ENCODE data around the gene SLC24A3.
A peak's percentile ranks its signal among the peaks of the same experiment; 100 is the strongest.

Gene SLC24A3

GRCh38 chr20:19735446-19735845 is 523.0 kb downstream of the SLC24A3 start:
- Histone ChIP-seq H3K9ac (ENCODE audit: low read length) (no peak overlapping the region), H3K27me3 (ENCODE audit: insufficient read depth, low read length, poor library complexity) (no peaks in the 10 kb centered on the region), H3K4ac (ENCODE audit: low read depth, low read length) (no peak overlapping the region), H3K4me2 (ENCODE audit: low read length) (no peak overlapping the region), H3K36me3 (ENCODE audit: control insufficient read depth, insufficient read depth, low read length) (no peaks in the 10 kb centered on the region), H3K23ac (ENCODE audit: low read length) (no peak overlapping the region), H2BK5ac (ENCODE audit: low read length) (no peak overlapping the region), H3K4me1 (ENCODE audit: control insufficient read depth, low read depth, low read length) (peaks cover 3% of the 10 kb centered on the region), H3K79me1 (ENCODE audit: low read length) (no peaks in the 10 kb centered on the region), H3K79me2 (ENCODE audit: control insufficient read depth, insufficient read depth, low read length) (no peaks in the 10 kb centered on the region), H3K4me3 (ENCODE audit: low read length) (no peak overlapping the region), H4K8ac (ENCODE audit: low read depth, low read length) (no peak overlapping the region), H3K27ac (ENCODE audit: low read depth, low read length) (no peak overlapping the region), H2BK120ac (ENCODE audit: low read depth, low read length) (no peak overlapping the region), H2BK15ac (replicated peaks; ENCODE audit: low read depth) (no peak overlapping the region), H4K5ac (ENCODE audit: low read length) (no peak overlapping the region), H2AK5ac (ENCODE audit: low read length) (no peak overlapping the region), H3K18ac (ENCODE audit: low read length) (peak overlapping the region; percentile 43), H3K56ac (ENCODE audit: low read length) (no peak overlapping the region)
- WGBS (ENCODE audit: extremely low coverage, insufficient coverage, low lambda C conversion rate) = no CpG with 5 or more reads among the region's 6 CpGs
- peak; percentile 73 for DNase-seq

GRCh38 chr20:19737025-19737424 is 524.6 kb downstream of the SLC24A3 start:
- Histone ChIP-seq H3K79me1 (ENCODE audit: low read length) (no peaks in the 10 kb centered on the region), H3K9ac (ENCODE audit: low read length) (no peak overlapping the region), H2AK5ac (ENCODE audit: low read length) (no peak overlapping the region), H3K4me2 (ENCODE audit: low read length) (no peak overlapping the region), H3K4me1 (ENCODE audit: control insufficient read depth, low read depth, low read length) (peaks cover 3% of the 10 kb centered on the region), H3K23ac (ENCODE audit: low read length) (no peak overlapping the region), H2BK120ac (ENCODE audit: low read depth, low read length) (no peak overlapping the region), H3K36me3 (ENCODE audit: control insufficient read depth, insufficient read depth, low read length) (no peaks in the 10 kb centered on the region), H4K8ac (ENCODE audit: low read depth, low read length) (no peak overlapping the region), H3K56ac (ENCODE audit: low read length) (no peak overlapping the region), H3K27me3 (ENCODE audit: insufficient read depth, low read length, poor library complexity) (no peaks in the 10 kb centered on the region), H2BK15ac (replicated peaks; ENCODE audit: low read depth) (no peak overlapping the region), H2BK5ac (ENCODE audit: low read length) (no peak overlapping the region), H4K5ac (ENCODE audit: low read length) (no peak overlapping the region), H3K27ac (ENCODE audit: low read depth, low read length) (no peak overlapping the region), H3K4ac (ENCODE audit: low read depth, low read length) (no peak overlapping the region), H3K18ac (ENCODE audit: low read length) (no peak overlapping the region), H3K4me3 (ENCODE audit: low read length) (no peak overlapping the region), H3K79me2 (ENCODE audit: control insufficient read depth, insufficient read depth, low read length) (no peaks in the 10 kb centered on the region)
- DNase-seq = no peak
- WGBS (ENCODE audit: extremely low coverage, insufficient coverage, low lambda C conversion rate) = no CpG with 5 or more reads among the region's 4 CpGs

GRCh38 chr20:19738951-19739350 is 526.5 kb downstream of the SLC24A3 start:
- H4K5ac ChIP-seq (ENCODE audit: low read length) = no peak overlapping the region
- no peak overlapping the region for H3K4me2 ChIP-seq (ENCODE audit: low read length)
- peaks cover 6% of the 10 kb centered on the region for H3K4me1 ChIP-seq (ENCODE audit: control insufficient read depth, low read depth, low read length)
- no peak overlapping the region for H2BK120ac ChIP-seq (ENCODE audit: low read depth, low read length)
- no peak overlapping the region for H2AK5ac ChIP-seq (ENCODE audit: low read length)
- H3K79me2 ChIP-seq (ENCODE audit: control insufficient read depth, insufficient read depth, low read length) = no peaks in the 10 kb centered on the region
- H3K4me3 ChIP-seq (ENCODE audit: low read length) = no peak overlapping the region
- H2BK5ac ChIP-seq (ENCODE audit: low read length) = no peak overlapping the region
- H2BK15ac ChIP-seq (replicated peaks; ENCODE audit: low read depth) = peak overlapping the region; percentile 28
- no peak overlapping the region for H3K9ac ChIP-seq (ENCODE audit: low read length)
- H3K36me3 ChIP-seq (ENCODE audit: control insufficient read depth, insufficient read depth, low read length) = no peaks in the 10 kb centered on the region
- no peak overlapping the region for H3K27ac ChIP-seq (ENCODE audit: low read depth, low read length)
- no peak overlapping the region for H4K8ac ChIP-seq (ENCODE audit: low read depth, low read length)
- DNase-seq = no peak
- H3K4ac ChIP-seq (ENCODE audit: low read depth, low read length) = no peak overlapping the region
- no CpG with 5 or more reads among the region's 5 CpGs for WGBS (ENCODE audit: extremely low coverage, insufficient coverage, low lambda C conversion rate)
- no peak overlapping the region for H3K18ac ChIP-seq (ENCODE audit: low read length)
- H3K27me3 ChIP-seq (ENCODE audit: insufficient read depth, low read length, poor library complexity) = no peaks in the 10 kb centered on the region
- no peak overlapping the region for H3K23ac ChIP-seq (ENCODE audit: low read length)
- no peak overlapping the region for H3K56ac ChIP-seq (ENCODE audit: low read length)
- no peaks in the 10 kb centered on the region for H3K79me1 ChIP-seq (ENCODE audit: low read length)

- H2AK5ac ChIP-seq (ENCODE audit: low read length) = no peak overlapping the region
- no peaks in the 10 kb centered on the region for H3K27me3 ChIP-seq (ENCODE audit: insufficient read depth, low read length, poor library complexity)
- H3K4me1 ChIP-seq (ENCODE audit: control insufficient read depth, low read depth, low read length) = peaks cover 6% of the 10 kb centered on the region
- H3K4me3 ChIP-seq (ENCODE audit: low read length) = no peak overlapping the region
- no peak overlapping the region for H4K8ac ChIP-seq (ENCODE audit: low read depth, low read length)
- no peak overlapping the region for H4K5ac ChIP-seq (ENCODE audit: low read length)
- H3K79me1 ChIP-seq (ENCODE audit: low read length) = no peaks in the 10 kb centered on the region
- no peak for DNase-seq
- no peaks in the 10 kb centered on the region for H3K79me2 ChIP-seq (ENCODE audit: control insufficient read depth, insufficient read depth, low read length)
- WGBS (ENCODE audit: extremely low coverage, insufficient coverage, low lambda C conversion rate) = no CpG with 5 or more reads among the region's 10 CpGs
- no peak overlapping the region for H3K56ac ChIP-seq (ENCODE audit: low read length)
- H3K18ac ChIP-seq (ENCODE audit: low read length) = no peak overlapping the region
- no peak overlapping the region for H2BK5ac ChIP-seq (ENCODE audit: low read length)
- no peak overlapping the region for H3K23ac ChIP-seq (ENCODE audit: low read length)
- H3K36me3 ChIP-seq (ENCODE audit: control insufficient read depth, insufficient read depth, low read length) = no peaks in the 10 kb centered on the region
- no peak overlapping the region for H3K27ac ChIP-seq (ENCODE audit: low read depth, low read length)
- H2BK120ac ChIP-seq (ENCODE audit: low read depth, low read length) = no peak overlapping the region
- no peak overlapping the region for H3K4ac ChIP-seq (ENCODE audit: low read depth, low read length)
- no peak overlapping the region for H3K9ac ChIP-seq (ENCODE audit: low read length)
- H2BK15ac ChIP-seq (replicated peaks; ENCODE audit: low read depth) = peak overlapping the region; percentile 28
- no peak overlapping the region for H3K4me2 ChIP-seq (ENCODE audit: low read length)
Observed at GRCh38 chr20:19739351-19739750, 526.9 kb downstream of the SLC24A3 start.

- H2BK5ac ChIP-seq (ENCODE audit: low read length) = no peak overlapping the region
- H2AK5ac ChIP-seq (ENCODE audit: low read length) = no peak overlapping the region
- no peaks in the 10 kb centered on the region for H3K36me3 ChIP-seq (ENCODE audit: control insufficient read depth, insufficient read depth, low read length)
- WGBS (ENCODE audit: extremely low coverage, insufficient coverage, low lambda C conversion rate) = no CpG with 5 or more reads among the region's 3 CpGs
- H3K4me1 ChIP-seq (ENCODE audit: control insufficient read depth, low read depth, low read length) = peaks cover 6% of the 10 kb centered on the region
- H3K79me2 ChIP-seq (ENCODE audit: control insufficient read depth, insufficient read depth, low read length) = no peaks in the 10 kb centered on the region
- no peaks in the 10 kb centered on the region for H3K79me1 ChIP-seq (ENCODE audit: low read length)
- no peak overlapping the region for H2BK15ac ChIP-seq (replicated peaks; ENCODE audit: low read depth)
- H3K4me2 ChIP-seq (ENCODE audit: low read length) = no peak overlapping the region
- no peak overlapping the region for H3K23ac ChIP-seq (ENCODE audit: low read length)
- H2BK120ac ChIP-seq (ENCODE audit: low read depth, low read length) = no peak overlapping the region
- no peak overlapping the region for H3K18ac ChIP-seq (ENCODE audit: low read length)
- no peak overlapping the region for H3K56ac ChIP-seq (ENCODE audit: low read length)
- H3K27ac ChIP-seq (ENCODE audit: low read depth, low read length) = no peak overlapping the region
- no peak overlapping the region for H4K5ac ChIP-seq (ENCODE audit: low read length)
- H4K8ac ChIP-seq (ENCODE audit: low read depth, low read length) = no peak overlapping the region
- H3K27me3 ChIP-seq (ENCODE audit: insufficient read depth, low read length, poor library complexity) = no peaks in the 10 kb centered on the region
- H3K9ac ChIP-seq (ENCODE audit: low read length) = no peak overlapping the region
- no peak overlapping the region for H3K4me3 ChIP-seq (ENCODE audit: low read length)
- no peak overlapping the region for H3K4ac ChIP-seq (ENCODE audit: low read depth, low read length)
- no peak for DNase-seq
Observed at GRCh38 chr20:19740512-19740911, 528.1 kb downstream of the SLC24A3 start.

- Histone ChIP-seq H3K23ac (ENCODE audit: low read length) (no peak overlapping the region), H3K4ac (ENCODE audit: low read depth, low read length) (no peak overlapping the region), H3K27me3 (ENCODE audit: insufficient read depth, low read length, poor library complexity) (no peaks in the 10 kb centered on the region), H4K5ac (ENCODE audit: low read length) (no peak overlapping the region), H2BK120ac (ENCODE audit: low read depth, low read length) (no peak overlapping the region), H2AK5ac (ENCODE audit: low read length) (no peak overlapping the region), H3K79me1 (ENCODE audit: low read length) (no peaks in the 10 kb centered on the region), H3K36me3 (ENCODE audit: control insufficient read depth, insufficient read depth, low read length) (no peaks in the 10 kb centered on the region), H3K4me3 (ENCODE audit: low read length) (no peak overlapping the region), H2BK5ac (ENCODE audit: low read length) (no peak overlapping the region), H3K18ac (ENCODE audit: low read length) (no peak overlapping the region), H3K27ac (ENCODE audit: low read depth, low read length) (no peak overlapping the region), H3K9ac (ENCODE audit: low read length) (no peak overlapping the region), H4K8ac (ENCODE audit: low read depth, low read length) (no peak overlapping the region), H3K4me1 (ENCODE audit: control insufficient read depth, low read depth, low read length) (peaks cover 3% of the 10 kb centered on the region), H3K4me2 (ENCODE audit: low read length) (no peak overlapping the region), H2BK15ac (replicated peaks; ENCODE audit: low read depth) (no peak overlapping the region), H3K79me2 (ENCODE audit: control insufficient read depth, insufficient read depth, low read length) (no peaks in the 10 kb centered on the region), H3K56ac (ENCODE audit: low read length) (no peak overlapping the region)
- no CpG with 5 or more reads among the region's 2 CpGs for WGBS (ENCODE audit: extremely low coverage, insufficient coverage, low lambda C conversion rate)
- no peak for DNase-seq
Observed at GRCh38 chr20:19741924-19742323, 529.5 kb downstream of the SLC24A3 start.

Data from mesendoderm (in vitro differentiated cells).